Esophagus muscularis mucosa (tissue), 4 donors: ENCODE results near the gene SPINK2.

Experiments
- EP300 ChIP-seq: sonication (generic); formaldehyde crosslinking; IDR thresholded peaks from one replicate; pipeline ENCODE4 v1.6.1; 2017; ENCODE audit warnings: antibody characterized with exemption
- POLR2A ChIP-seq: fragments of 450-650 bp; IDR thresholded peaks from one replicate; pipeline ENCODE4 v1.6.1; 2017; ENCODE audit warnings: antibody characterized with exemption, moderate library complexity, mild to moderate bottlenecking, low read depth
- POLR2AphosphoS5 ChIP-seq, 2 donors: sonication (generic); formaldehyde crosslinking; IDR thresholded peaks; one replicate each; pipeline ENCODE4 v1.6.1; 2017; ENCODE audit warnings: antibody characterized with exemption in 2 of 2
- TF ChIP-seq, protein P1 (sequence below), 3 experiments: fragments of 200-600 bp in 2 of 3; fragments of 450-650 bp in 1 of 3; sonication (generic) in 2 of 3; IDR thresholded peaks; one replicate each; pipeline ENCODE4 v1.5.1; 2017 to 2019; ENCODE audit warnings: antibody characterized with exemption in 3 of 3, mild to moderate bottlenecking in 2 of 3, moderate library complexity in 1 of 3

DNA sequence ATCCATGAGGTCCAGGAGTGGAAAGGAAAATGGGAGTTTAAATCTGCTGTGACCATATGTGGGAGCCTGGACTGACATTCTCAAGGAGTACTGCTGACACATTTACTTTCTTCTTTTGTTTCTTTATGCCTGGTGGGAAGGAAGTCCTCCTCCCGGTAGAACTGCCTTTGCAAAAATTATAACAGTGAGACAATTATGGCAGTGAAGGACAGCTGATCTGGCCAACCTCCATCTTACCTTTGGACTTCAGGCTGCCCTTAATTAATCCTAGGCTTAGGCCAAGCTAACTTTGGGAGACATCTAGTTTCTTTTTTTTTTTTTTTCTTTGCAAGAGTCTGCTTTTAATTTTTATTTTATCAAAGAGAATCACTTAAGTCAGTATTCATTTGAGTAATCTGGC, 61.3 kb downstream of the SPINK2 start:
- TF ChIP-seq POLR2A, result no peak
- TF ChIP-seq, protein P1, sequence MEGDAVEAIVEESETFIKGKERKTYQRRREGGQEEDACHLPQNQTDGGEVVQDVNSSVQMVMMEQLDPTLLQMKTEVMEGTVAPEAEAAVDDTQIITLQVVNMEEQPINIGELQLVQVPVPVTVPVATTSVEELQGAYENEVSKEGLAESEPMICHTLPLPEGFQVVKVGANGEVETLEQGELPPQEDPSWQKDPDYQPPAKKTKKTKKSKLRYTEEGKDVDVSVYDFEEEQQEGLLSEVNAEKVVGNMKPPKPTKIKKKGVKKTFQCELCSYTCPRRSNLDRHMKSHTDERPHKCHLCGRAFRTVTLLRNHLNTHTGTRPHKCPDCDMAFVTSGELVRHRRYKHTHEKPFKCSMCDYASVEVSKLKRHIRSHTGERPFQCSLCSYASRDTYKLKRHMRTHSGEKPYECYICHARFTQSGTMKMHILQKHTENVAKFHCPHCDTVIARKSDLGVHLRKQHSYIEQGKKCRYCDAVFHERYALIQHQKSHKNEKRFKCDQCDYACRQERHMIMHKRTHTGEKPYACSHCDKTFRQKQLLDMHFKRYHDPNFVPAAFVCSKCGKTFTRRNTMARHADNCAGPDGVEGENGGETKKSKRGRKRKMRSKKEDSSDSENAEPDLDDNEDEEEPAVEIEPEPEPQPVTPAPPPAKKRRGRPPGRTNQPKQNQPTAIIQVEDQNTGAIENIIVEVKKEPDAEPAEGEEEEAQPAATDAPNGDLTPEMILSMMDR (IDR thresholded peaks at IDR 0.05), result no peak
- TF ChIP-seq POLR2AphosphoS5 (IDR thresholded peaks at IDR 0.05), result no peak
- TF ChIP-seq EP300, result no peak
